T-cell (primary cell): Measurements from ENCODE around the gene ACIN1. TPM values are rescaled to one million over a fixed set of nuclear protein-coding genes. Genes with fewer than 3 reads are reported as not detected.

Experiments used
- ATAC-seq, 4 experiments: fragments of 200-7000 bp in 3 of 4; fragments of 150-1000 bp in 1 of 4; cut with Tn5 transposase; replicated peaks in 1 of 4; 1 replicate in 3 of 4; 2 replicates in 1 of 4; pipeline ENCODE4 v1.10.0; 2021; ENCODE audit warnings: moderate library complexity in 3 of 4, mild to moderate bottlenecking in 2 of 4, moderate number of reproducible peaks in 1 of 4
- CTCF ChIA-PET, 2 donors: fragments of 300-600 bp; sonication (Branson Sonifier 250); formaldehyde crosslinking; loops; one replicate each; lab custom pipeline; 2022; ENCODE audit warnings: antibody characterized with exemption in 2 of 2; lab: Charles Lee
- POLR2A ChIA-PET, 2 donors: fragments of 300-600 bp; sonication (Branson Sonifier 250); formaldehyde crosslinking; loops; one replicate each; lab custom pipeline; 2022; ENCODE audit warnings: antibody characterized with exemption in 2 of 2; lab: Charles Lee
- DNase-seq, 35 experiments: peaks; one replicate each; pipeline versions ENCODE4 v3.0.0 to v3.0.0-alpha.2; 2013 to 2023
- H3K27ac ChIP-seq: one replicate; pipeline ENCODE4 v1.5.1; 2013; ENCODE audit warnings: low read length
- H3K27me3 ChIP-seq, 2 experiments: replicated peaks in 1 of 2; 1 replicate in 1 of 2; 2 replicates in 1 of 2; pipeline versions ENCODE4 v1.6.1 to v1.7.0; 2013; ENCODE audit warnings: low read length in 1 of 2, mixed read lengths in 1 of 2; ENCODE audit not compliant: control insufficient read depth in 2 of 2, insufficient read depth in 2 of 2; ENCODE audit errors: extremely low read depth in 1 of 2
- H3K36me3 ChIP-seq, 2 donors: 1 replicate in 1 of 2; 2 replicates in 1 of 2; pipeline versions ENCODE4 v1.6.1 to v1.7.0; 2013; ENCODE audit warnings: low read length in 1 of 2; ENCODE audit not compliant: control insufficient read depth in 2 of 2, insufficient read depth in 1 of 2; ENCODE audit errors: extremely low read depth in 1 of 2
- H3K4me1 ChIP-seq, 2 experiments: 1 replicate in 1 of 2; 2 replicates in 1 of 2; pipeline versions ENCODE4 v1.6.1 to v1.7.0; 2013; ENCODE audit warnings: low read length in 2 of 2, mixed read lengths in 1 of 2; ENCODE audit not compliant: insufficient read depth in 2 of 2, control insufficient read depth in 1 of 2; ENCODE audit errors: extremely low read depth in 1 of 2
- H3K4me3 ChIP-seq, 2 donors: 1 replicate in 1 of 2; 2 replicates in 1 of 2; pipeline versions ENCODE4 v1.5.1 to v1.7.0; 2013; ENCODE audit warnings: mild to moderate bottlenecking in 2 of 2, low read length in 1 of 2, moderate library complexity in 1 of 2; ENCODE audit not compliant: control insufficient read depth in 1 of 2; ENCODE audit errors: extremely low read depth in 1 of 2
- H3K9me3 ChIP-seq: 2 replicates; pipeline ENCODE4 v1.7.0; 2013
- H3K27ac Mint-ChIP-seq, 2 donors: one replicate each; pipeline ENCODE4 v1.8.0; 2020 to 2021; ENCODE audit warnings: mild to moderate bottlenecking in 2 of 2, mixed read lengths in 2 of 2
- H3K27me3 Mint-ChIP-seq, 2 donors: one replicate each; pipeline ENCODE4 v1.8.0; 2021 to 2022; ENCODE audit warnings: mixed read lengths in 2 of 2
- H3K36me3 Mint-ChIP-seq: one replicate; pipeline ENCODE4 v1.8.0; 2021; ENCODE audit warnings: mixed read lengths
- H3K4me1 Mint-ChIP-seq, 3 donors: one replicate each; pipeline ENCODE4 v1.8.0; 2020 to 2022; ENCODE audit warnings: mixed read lengths in 3 of 3, mild to moderate bottlenecking in 1 of 3
- H3K4me3 Mint-ChIP-seq, 3 donors: one replicate each; pipeline ENCODE4 v1.8.0; 2020 to 2022; ENCODE audit warnings: mild to moderate bottlenecking in 3 of 3, mixed read lengths in 3 of 3, moderate library complexity in 3 of 3
- H3K9me3 Mint-ChIP-seq, 3 donors: one replicate each; pipeline ENCODE4 v1.8.0; 2020 to 2022; ENCODE audit warnings: mixed read lengths in 3 of 3
- WGBS: methylation state at CpG from one replicate; pipeline ENCODE4 v1.1.5; 2013; ENCODE audit warnings: missing lambda C conversion rate; ENCODE audit not compliant: insufficient coverage; 5-methylcytosine and 5-hydroxymethylcytosine counted together
- total RNA-seq, 35 experiments: library from RNA in 6 of 35; stranded (reverse) in 6 of 35; fragments of 120-200 nt in 1 of 35; gene quantifications; one replicate each; pipeline versions ENCODE4 v1.2.1 to v1.2.4 and lab custom pipeline; 2013 to 2026

The ACIN1 gene
- total RNA-seq, 5 donors from 2014 or later (not counting 1 experiment from before 2014, with no cell fraction given): 277 to 326 (median 290) TPM

DNA sequence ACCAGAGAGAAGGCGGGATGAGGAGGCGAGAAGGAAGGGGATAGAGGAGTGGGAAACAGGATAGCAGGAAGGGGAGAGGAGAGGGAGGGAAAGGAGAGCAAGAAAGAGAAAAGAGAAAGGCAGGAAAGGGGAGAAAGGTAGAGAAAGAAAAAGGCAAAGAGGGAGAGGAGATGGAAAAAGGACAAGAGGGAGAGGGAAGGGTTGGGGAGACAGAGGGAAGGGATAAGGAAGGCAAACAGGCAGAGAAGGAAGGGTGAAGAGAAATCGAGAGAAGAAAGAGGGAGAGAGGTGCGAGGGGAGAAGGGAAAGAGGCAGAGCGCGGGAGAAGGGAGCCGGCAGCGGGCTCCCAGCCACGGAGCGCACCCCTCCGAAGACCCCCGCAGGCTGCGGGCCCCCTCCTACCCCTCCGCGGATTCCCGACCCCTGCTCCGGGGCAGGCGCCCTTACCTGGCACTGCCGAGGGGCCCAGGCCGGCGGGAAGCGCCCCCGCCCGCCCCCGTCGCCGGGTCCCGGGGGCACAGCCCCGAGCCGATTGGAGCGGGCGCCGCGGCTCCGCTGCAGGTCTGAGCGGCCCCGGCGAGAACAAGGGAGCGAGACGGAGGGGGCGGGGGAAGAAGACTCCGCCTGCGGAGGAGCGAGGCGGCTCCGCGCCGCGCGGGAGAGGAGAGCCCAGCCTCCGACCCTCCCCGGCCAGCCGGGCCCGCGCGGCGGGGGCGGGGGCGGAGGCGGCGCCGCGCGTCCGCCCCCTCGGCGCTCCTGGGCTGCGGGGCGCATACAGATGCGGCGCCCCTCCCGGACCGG lies 37.8 kb downstream of the ACIN1 start, which contains the start of gene CDH24:
Gene CDH24, minus strand, starts transcription at position 565 of the 801 bp plus-strand sequence. CDS start 1,787 bp downstream, outside the sequence.
- DNase-seq (peak in 34 of 35 experiments; percentile 23 to 78 (median 53)), ATAC-seq (peak; percentile 70 to 82 (median 76))
- Mint-ChIP-seq H3K4me3 (peak within 1 kb of the TSS; percentile 82 to 84 (median 84)), H3K27me3 (no peaks in the 10 kb centered on the region), H3K36me3 (peaks cover 16% of the 10 kb centered on the region), H3K9me3 (no peaks in the 10 kb centered on the region), H3K4me1 (peaks cover 14 to 21% (median 17%) of the 10 kb centered on the region in 3 donors), H3K27ac (peak within 1 kb of the TSS; percentile 71 to 81)
- CTCF ChIA-PET: interaction anchor here (0.6 to 7.8 kb wide), 27 partner anchors 12 to 341 kb away, joined by 3 to 140 read pairs (median 5); partner anchors contain the start of gene PRMT5 (in 1 of the 2)
- H3K4me1 ChIP-seq: peaks cover 6 to 20% of the 10 kb centered on the region in 2 experiments
- POLR2A ChIA-PET: interaction anchor here in 1 of 2 donors (1.2 kb wide), 1 partner anchor 71 kb away, joined by 4 read pairs; no protein-coding TSS in a partner anchor
- H3K27me3 ChIP-seq: peaks cover 0 to 6% of the 10 kb centered on the region in 2 experiments
- H3K36me3 ChIP-seq: peaks cover 15 to 31% of the 10 kb centered on the region in 2 donors
- no peaks in the 10 kb centered on the region for H3K9me3 ChIP-seq
- whole genome bisulfite sequencing: 2% methylated on average over 67 of the region's 73 CpGs
- H3K27ac ChIP-seq: peak within 1 kb of the TSS; percentile 29
- peak within 1 kb of the TSS; percentile 77 to 86 for H3K4me3 ChIP-seq

DNA sequence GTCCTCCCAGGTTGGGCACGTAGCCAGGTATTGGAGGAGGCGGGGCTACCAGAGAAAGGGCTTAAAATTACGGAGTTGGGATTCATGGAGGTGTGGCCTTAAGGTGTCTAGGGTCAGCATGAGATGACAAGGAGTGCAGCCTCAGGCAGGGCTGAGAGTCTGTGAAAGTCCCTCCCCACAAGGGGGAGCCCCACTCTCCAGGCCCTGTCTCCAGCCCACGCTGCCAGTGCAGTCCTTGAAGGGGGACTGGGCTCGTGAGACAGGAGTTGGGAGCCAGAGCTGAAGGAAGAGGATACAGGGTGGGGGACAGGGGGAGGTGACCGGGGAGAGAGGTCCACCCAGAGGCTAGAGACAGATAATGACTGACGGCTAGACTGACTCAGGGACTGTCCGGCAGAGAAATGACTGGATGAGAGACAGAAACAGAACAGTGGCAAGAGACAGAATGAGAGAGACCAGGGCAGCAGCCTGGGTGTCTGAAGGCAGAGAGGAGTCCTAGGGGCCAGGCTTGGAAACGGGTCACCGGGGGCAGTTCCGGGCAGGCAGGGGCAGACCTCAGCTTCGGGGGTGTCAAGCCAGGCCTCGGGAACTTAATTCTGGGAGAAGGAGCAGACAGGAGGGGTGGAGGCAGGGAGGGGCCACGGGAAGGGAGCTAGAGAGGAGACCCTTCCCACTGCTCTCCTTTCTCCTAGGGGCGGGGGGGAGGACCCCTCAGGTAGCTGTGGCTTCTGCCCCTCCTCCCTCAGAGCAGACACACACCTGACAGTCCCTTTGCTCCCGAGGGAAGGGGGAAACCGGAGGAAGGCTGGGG lies 38.6 kb downstream of the ACIN1 start:
- Histone ChIP-seq H3K27me3 (peaks cover 0 to 6% of the 10 kb centered on the region in 2 experiments), H3K4me3 (peak overlapping the region; percentile 12 to 86), H3K9me3 (no peaks in the 10 kb centered on the region), H3K4me1 (peaks cover 6 to 20% of the 10 kb centered on the region in 2 experiments), H3K27ac (peak overlapping the region; percentile 29), H3K36me3 (peaks cover 15 to 25% of the 10 kb centered on the region in 2 donors)
- H3K9me3 Mint-ChIP-seq: no peaks in the 10 kb centered on the region
- ChIA-PET CTCF (interaction anchor here (0.6 to 7.8 kb wide), 13 partner anchors 12 to 127 kb away, joined by 3 to 140 read pairs (median 5); partner anchors contain the start of gene PRMT5 (in 1 of the 2)), POLR2A (interaction anchor here in 1 of 2 donors (0.6 kb wide), 1 partner anchor 256 kb away, joined by 5 read pairs; no protein-coding TSS in a partner anchor)
- H3K27ac Mint-ChIP-seq: peak overlapping the region; percentile 18 to 71
- peak overlapping the region; percentile 81 to 82 (median 82) for H3K4me3 Mint-ChIP-seq
- 18% methylated on average over 9 of the region's 17 CpGs for WGBS
- peaks cover 14% of the 10 kb centered on the region for H3K36me3 Mint-ChIP-seq
- DNase-seq (peak; percentile 24 to 81 (median 59)), ATAC-seq (peak; percentile 51 to 68 (median 58))
- H3K27me3 Mint-ChIP-seq: no peaks in the 10 kb centered on the region
- peaks cover 14 to 21% (median 17%) of the 10 kb centered on the region in 3 donors for H3K4me1 Mint-ChIP-seq

DNA sequence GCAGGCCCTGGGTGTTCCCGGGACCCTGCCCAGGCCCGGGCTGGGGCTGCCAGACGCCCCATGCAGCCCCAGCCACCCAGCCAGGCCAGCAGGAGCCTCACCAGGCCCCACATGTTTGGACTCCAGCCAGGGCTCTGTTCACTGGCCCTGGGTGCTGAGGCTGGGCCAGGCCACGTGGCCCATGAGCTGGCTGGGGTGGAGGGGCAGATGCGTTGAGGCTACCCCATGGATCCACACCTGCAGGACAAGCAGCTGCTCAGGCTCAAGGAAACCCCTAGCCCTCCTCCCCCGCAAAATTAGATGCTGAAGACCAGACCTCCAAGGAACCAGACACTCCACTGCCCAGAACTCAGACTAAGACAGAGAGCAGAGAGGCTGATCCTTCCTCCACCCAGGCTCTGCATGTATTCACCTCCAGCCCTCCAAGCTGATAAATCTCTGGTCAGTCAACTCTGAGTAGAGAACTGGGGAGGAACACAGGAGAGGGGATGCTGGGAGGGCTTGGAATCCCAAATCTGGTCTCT lies 39.3 kb downstream of the ACIN1 start:
- ATAC-seq (peak in 1 of 4 experiments; percentile 1), DNase-seq (no peak)
- Histone ChIP-seq H3K4me1 (peaks cover 6 to 20% of the 10 kb centered on the region in 2 experiments), H3K9me3 (no peaks in the 10 kb centered on the region), H3K27ac (no peak overlapping the region), H3K27me3 (peaks cover 0 to 6% of the 10 kb centered on the region in 2 experiments), H3K36me3 (peaks cover 12 to 18% of the 10 kb centered on the region in 2 donors), H3K4me3 (no peak overlapping the region)
- no peaks in the 10 kb centered on the region for H3K9me3 Mint-ChIP-seq
- 75% methylated on average over 5 of the region's 6 CpGs for WGBS
- peaks cover 14 to 21% (median 17%) of the 10 kb centered on the region in 3 donors for H3K4me1 Mint-ChIP-seq
- peaks cover 9% of the 10 kb centered on the region for H3K36me3 Mint-ChIP-seq
- H3K27ac Mint-ChIP-seq: no peak overlapping the region
- peak overlapping the region; percentile 81 to 82 (median 82) for H3K4me3 Mint-ChIP-seq
- H3K27me3 Mint-ChIP-seq: no peaks in the 10 kb centered on the region
- ChIA-PET POLR2A (interaction anchor here (0.5 to 0.6 kb wide), 2 partner anchors 86 to 257 kb away, joined by 5 to 7 read pairs; no protein-coding TSS in a partner anchor), CTCF (interaction anchor here (0.6 to 7.8 kb wide), 10 partner anchors 13 to 83 kb away, joined by 3 to 140 read pairs (median 4); no protein-coding TSS in a partner anchor)

- no peak overlapping the region for H3K4me3 Mint-ChIP-seq
- peaks cover 6 to 20% of the 10 kb centered on the region in 2 experiments for H3K4me1 ChIP-seq
Measured at GRCh38 chr14:23055147-23055550, 39.8 kb downstream of the ACIN1 start.

GRCh38 chr14:23054000-23054811 lies 40.7 kb downstream of the ACIN1 start:
- DNase-seq: peak in 12 of 35 experiments; percentile 19 to 50 (median 30)
- peaks cover 5 to 8% of the 10 kb centered on the region in 2 donors for H3K36me3 ChIP-seq
- 65% methylated on average over 9 of the region's 17 CpGs for WGBS
- Mint-ChIP-seq H3K36me3 (peaks cover 3% of the 10 kb centered on the region), H3K9me3 (no peaks in the 10 kb centered on the region), H3K27ac (no peak overlapping the region), H3K4me3 (no peak overlapping the region), H3K4me1 (peaks cover 14 to 21% (median 17%) of the 10 kb centered on the region in 3 donors), H3K27me3 (no peaks in the 10 kb centered on the region)
- H3K4me1 ChIP-seq: peaks cover 6 to 20% of the 10 kb centered on the region in 2 experiments
- peaks cover 0 to 6% of the 10 kb centered on the region in 2 experiments for H3K27me3 ChIP-seq
- POLR2A ChIA-PET: interaction anchor here in 1 of 2 donors (0.6 kb wide), 1 partner anchor 43 kb away, joined by 7 read pairs; no protein-coding TSS in a partner anchor
- H3K9me3 ChIP-seq: no peaks in the 10 kb centered on the region
- no peak overlapping the region for H3K4me3 ChIP-seq
- no peak overlapping the region for H3K27ac ChIP-seq
- no peak for ATAC-seq
- CTCF ChIA-PET: interaction anchor here (0.6 to 3.4 kb wide), 9 partner anchors 20 to 69 kb away, joined by 3 to 26 read pairs (median 4); no protein-coding TSS in a partner anchor

More at GRCh38 chr14:23055147-23055550, 39.8 kb downstream of the ACIN1 start:
- Histone ChIP-seq H3K9me3 (no peaks in the 10 kb centered on the region), H3K4me3 (no peak overlapping the region), H3K27ac (no peak overlapping the region), H3K36me3 (peaks cover 12 to 13% of the 10 kb centered on the region in 2 donors), H3K27me3 (peaks cover 0 to 6% of the 10 kb centered on the region in 2 experiments)
- ChIA-PET CTCF (interaction anchor here (0.6 to 7.8 kb wide), 12 partner anchors 14 to 70 kb away, joined by 3 to 140 read pairs (median 4); no protein-coding TSS in a partner anchor), POLR2A (interaction anchor here in 1 of 2 donors (0.5 to 0.6 kb wide), 2 partner anchors 44 to 85 kb away, joined by 7 read pairs; no protein-coding TSS in a partner anchor)
- Mint-ChIP-seq H3K9me3 (no peaks in the 10 kb centered on the region), H3K36me3 (peaks cover 8% of the 10 kb centered on the region), H3K4me1 (peaks cover 14 to 21% (median 17%) of the 10 kb centered on the region in 3 donors), H3K27ac (no peak overlapping the region), H3K27me3 (no peaks in the 10 kb centered on the region)
- over 99% methylated on average over 12 of the region's 12 CpGs for WGBS
- no peak for DNase-seq
- ATAC-seq: no peak
